Coronary artery (tissue), 2 donors: ENCODE measurements around the gene ANTXR1.

Experiments
- DNase-seq: peaks from one replicate; pipeline ENCODE4 v3.0.0-alpha.2; 2017; ENCODE audit warnings: low spot score
- H3K27ac ChIP-seq, 2 donors: fragments of 200-600 bp; sonication (generic); one replicate each; pipeline ENCODE4 v1.5.1; 2016 to 2019
- H3K4me3 ChIP-seq: fragments of 200-600 bp; sonication (generic); 2 replicates; pipeline ENCODE4 v1.5.1; 2016; ENCODE audit warnings: mild to moderate bottlenecking, moderate library complexity
- TF ChIP-seq, protein P1 (sequence below): fragments of 200-600 bp; sonication (generic); IDR thresholded peaks from one replicate; pipeline ENCODE4 v1.5.1; 2019; ENCODE audit warnings: antibody characterized with exemption

The ANTXR1 gene

DNA sequence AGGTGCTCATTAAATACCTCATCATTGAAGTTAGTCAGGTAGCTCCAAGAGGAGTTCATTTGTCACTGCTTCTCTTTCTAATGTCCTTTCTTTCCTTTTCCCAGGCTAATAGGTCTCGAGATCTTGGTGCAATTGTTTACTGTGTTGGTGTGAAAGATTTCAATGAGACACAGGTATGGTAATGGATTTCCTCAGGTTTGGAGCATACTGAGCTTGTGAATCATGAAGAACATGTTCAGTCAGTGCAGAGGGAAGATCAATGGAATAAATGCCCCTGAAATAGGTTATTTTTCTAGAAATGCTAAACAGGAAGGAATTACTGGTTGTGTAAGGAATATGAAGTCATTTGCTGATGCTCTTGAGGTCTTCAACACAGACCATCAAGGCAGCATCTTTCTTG lies 62.5 kb downstream of the ANTXR1 start:
- H3K27ac ChIP-seq, result peak overlapping the region; percentile 39 to 80
- TF ChIP-seq, protein P1, sequence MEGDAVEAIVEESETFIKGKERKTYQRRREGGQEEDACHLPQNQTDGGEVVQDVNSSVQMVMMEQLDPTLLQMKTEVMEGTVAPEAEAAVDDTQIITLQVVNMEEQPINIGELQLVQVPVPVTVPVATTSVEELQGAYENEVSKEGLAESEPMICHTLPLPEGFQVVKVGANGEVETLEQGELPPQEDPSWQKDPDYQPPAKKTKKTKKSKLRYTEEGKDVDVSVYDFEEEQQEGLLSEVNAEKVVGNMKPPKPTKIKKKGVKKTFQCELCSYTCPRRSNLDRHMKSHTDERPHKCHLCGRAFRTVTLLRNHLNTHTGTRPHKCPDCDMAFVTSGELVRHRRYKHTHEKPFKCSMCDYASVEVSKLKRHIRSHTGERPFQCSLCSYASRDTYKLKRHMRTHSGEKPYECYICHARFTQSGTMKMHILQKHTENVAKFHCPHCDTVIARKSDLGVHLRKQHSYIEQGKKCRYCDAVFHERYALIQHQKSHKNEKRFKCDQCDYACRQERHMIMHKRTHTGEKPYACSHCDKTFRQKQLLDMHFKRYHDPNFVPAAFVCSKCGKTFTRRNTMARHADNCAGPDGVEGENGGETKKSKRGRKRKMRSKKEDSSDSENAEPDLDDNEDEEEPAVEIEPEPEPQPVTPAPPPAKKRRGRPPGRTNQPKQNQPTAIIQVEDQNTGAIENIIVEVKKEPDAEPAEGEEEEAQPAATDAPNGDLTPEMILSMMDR, result no peak

DNA sequence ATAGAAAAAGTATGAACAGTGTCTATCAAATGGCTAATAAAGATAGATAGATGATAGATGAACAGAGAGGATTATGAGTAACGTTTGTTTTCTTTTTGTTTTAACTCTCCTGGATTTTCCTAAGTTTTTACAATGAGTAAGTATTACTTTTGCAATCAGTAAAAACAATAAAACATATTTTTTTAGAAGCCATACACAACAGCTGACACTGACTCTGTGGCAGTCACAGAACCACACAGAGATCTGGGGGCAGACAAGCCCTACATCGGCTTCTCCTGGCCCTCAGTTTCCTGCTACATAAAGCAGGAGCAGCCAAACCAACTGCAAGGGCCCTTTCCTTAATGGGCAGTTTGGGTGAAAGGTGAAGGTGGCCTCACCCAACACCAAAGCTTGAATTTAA lies 63.6 kb downstream of the ANTXR1 start:
- TF ChIP-seq, protein P1, result no peak
- no peak overlapping the region for H3K4me3 ChIP-seq
- DNase-seq, result no peak
- H3K27ac ChIP-seq, result peak overlapping the region; percentile 52 to 80

More for the DNA sequence above, 62.5 kb downstream of the ANTXR1 start:
- DNase-seq, result no peak
- H3K4me3 ChIP-seq, result no peak overlapping the region

DNA sequence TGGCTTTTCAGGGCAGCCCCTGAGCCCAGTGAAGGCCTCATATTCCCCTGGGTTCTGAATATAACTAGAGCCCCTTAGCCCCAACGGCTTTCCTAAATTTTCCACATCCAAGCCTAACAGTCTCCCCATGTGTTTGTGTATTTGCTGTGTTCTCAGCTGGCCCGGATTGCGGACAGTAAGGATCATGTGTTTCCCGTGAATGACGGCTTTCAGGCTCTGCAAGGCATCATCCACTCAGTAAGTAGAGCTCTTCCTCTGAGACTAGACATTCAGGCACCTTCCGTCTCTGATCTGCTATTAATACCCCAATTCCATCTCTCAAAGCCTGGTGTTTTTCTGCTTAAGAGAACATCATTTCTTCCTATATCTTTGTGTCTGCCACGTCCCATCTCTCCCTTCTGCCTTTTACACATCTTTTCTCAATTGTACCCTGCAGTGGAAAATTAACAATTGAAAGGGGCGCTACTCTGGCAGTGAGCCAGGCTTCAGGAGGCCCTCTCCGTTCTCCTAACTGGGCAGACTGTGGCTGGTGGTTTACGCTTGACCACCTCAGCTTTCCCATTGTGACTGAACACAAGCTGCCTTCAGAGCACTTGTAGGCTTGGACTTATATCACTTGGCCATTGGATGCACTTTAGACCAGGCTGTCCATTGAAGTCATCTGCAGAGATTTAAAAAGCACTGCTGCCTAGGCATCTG lies 64.4 kb downstream of the ANTXR1 start:
- H3K27ac ChIP-seq, result peak overlapping the region; percentile 52 to 80
- H3K4me3 ChIP-seq, result no peak overlapping the region
- TF ChIP-seq, protein P1, result no peak
- DNase-seq, result no peak

DNA sequence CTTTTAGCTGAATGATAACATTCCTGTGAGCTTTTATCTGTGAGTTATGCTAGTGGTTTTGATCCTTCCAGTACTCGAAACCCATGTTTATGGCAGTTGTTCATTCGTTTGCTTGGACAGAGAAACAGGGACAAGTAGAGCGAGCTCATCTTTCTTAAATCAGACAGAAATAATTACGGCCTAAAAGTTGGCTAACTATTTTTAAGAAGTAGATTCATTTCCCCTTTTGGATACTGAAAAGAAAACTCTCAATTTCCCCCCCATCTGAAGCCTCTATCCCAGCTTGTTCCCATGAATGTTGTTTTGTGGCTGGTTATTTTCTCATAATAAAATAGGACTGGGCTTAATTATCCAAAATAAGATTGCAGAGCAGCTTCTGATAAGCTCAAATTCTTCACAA lies 67.1 kb downstream of the ANTXR1 start:
- TF ChIP-seq, protein P1, result no peak
- no peak overlapping the region for H3K4me3 ChIP-seq
- H3K27ac ChIP-seq, result peak overlapping the region; percentile 24 to 80
- DNase-seq, result no peak

- no peak overlapping the region for H3K4me3 ChIP-seq
- no peak for DNase-seq
- peak overlapping the region in 1 of 2 donors; percentile 80 for H3K27ac ChIP-seq
These were observed 68.1 kb downstream of the ANTXR1 start for GRCh38 chr2:69081001-69081580.

DNA sequence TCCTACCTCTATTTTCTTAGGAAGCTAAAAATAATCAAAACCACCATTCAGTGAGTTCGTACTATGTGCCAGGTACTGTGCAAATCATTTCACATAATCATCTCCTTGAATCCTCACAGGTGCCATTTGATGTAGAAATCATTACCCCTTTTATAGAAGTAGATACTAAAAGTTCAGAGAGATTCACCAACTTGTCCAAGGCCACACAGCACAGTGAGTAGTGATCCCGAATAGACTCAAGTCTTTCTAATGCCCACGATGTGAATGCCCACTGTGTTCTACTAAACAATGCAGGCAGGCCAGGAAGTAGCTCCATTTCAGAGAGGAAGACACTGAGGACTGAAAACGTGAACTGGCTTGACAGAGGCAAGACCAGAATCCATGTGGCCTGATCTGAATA lies 68.8 kb downstream of the ANTXR1 start:
- TF ChIP-seq, protein P1, result no peak
- H3K4me3 ChIP-seq, result no peak overlapping the region
- no peak for DNase-seq
- H3K27ac ChIP-seq, result peak overlapping the region; percentile 60 to 80

More at GRCh38 chr2:69081001-69081580, 68.1 kb downstream of the ANTXR1 start:
- TF ChIP-seq, protein P1, result no peak
